ENCODE results near the gene NR2F1-AS1.

NR2F1-AS1 gene

GRCh38 chr5:93588352-93589151, 7.5 kb upstream of the NR2F1-AS1 start:
- no peak for DNase-seq

- no peak for DNase-seq
Measured at GRCh38 chr5:93587597-93588351, 6.8 kb upstream of the NR2F1-AS1 start.

- DNase-seq = no peak
Measured at GRCh38 chr5:93586736-93587596, 5.9 kb upstream of the NR2F1-AS1 start.

- DNase-seq = no peak
Measured at GRCh38 chr5:93585767-93586385, 4.9 kb upstream of the NR2F1-AS1 start.

GRCh38 chr5:93585041-93585766, 4.2 kb upstream of the NR2F1-AS1 start:
- DNase-seq = no peak

- DNase-seq = no peak
Measured at GRCh38 chr5:93584596-93585040, 3.6 kb upstream of the NR2F1-AS1 start.

GRCh38 chr5:93583768-93584595, 3.0 kb upstream of the NR2F1-AS1 start:
- DNase-seq = no peak

- no peak for DNase-seq
Measured at GRCh38 chr5:93583439-93583767, 2.4 kb upstream of the NR2F1-AS1 start.

- DNase-seq = no peak
Measured at GRCh38 chr5:93582677-93583438, 1.8 kb upstream of the NR2F1-AS1 start, which contains the start of gene NR2F1. TSS of gene NR2F1 (plus strand) at chr5:93583222. CDS start at chr5:93585024, 1,802 bp downstream.

- DNase-seq = no peak
Measured at GRCh38 chr5:93582167-93582462, 1.1 kb upstream of the NR2F1-AS1 start.

- no peak for DNase-seq
Measured at GRCh38 chr5:93580063-93580926, 724 bp downstream of the NR2F1-AS1 start.

- DNase-seq = no peak
Measured at GRCh38 chr5:93579692-93580062, 1.3 kb downstream of the NR2F1-AS1 start.

GRCh38 chr5:93578813-93579691, 2.0 kb downstream of the NR2F1-AS1 start:
- no peak for DNase-seq

- no peak for DNase-seq
Measured at GRCh38 chr5:93577854-93578812, 2.9 kb downstream of the NR2F1-AS1 start.

GRCh38 chr5:93576994-93577853, 3.8 kb downstream of the NR2F1-AS1 start:
- no peak for DNase-seq

Measured in activated effector memory CD4-positive, alpha-beta T cell treated with Interleukin-2 at 50 U/mL for 16 hours (primary cell).